Activated CD8-positive, alpha-beta memory T cell treated with anti-CD3 and anti-CD28 coated beads, Interleukin-2, amount 50 U/mL, for 1 hour (primary cell): ENCODE measurements around the gene MYL11.
"Not testable (repeated sequence)": the region's sequence is repeated elsewhere in the genome, so short reads cannot be mapped to it uniquely, and the experiment has no call there.

Experiments
- DNase-seq: peaks from one replicate; pipeline ENCODE4 v3.0.0-alpha.2; 2020; ENCODE audit errors: extremely low read depth

MYL11 gene

DNA sequence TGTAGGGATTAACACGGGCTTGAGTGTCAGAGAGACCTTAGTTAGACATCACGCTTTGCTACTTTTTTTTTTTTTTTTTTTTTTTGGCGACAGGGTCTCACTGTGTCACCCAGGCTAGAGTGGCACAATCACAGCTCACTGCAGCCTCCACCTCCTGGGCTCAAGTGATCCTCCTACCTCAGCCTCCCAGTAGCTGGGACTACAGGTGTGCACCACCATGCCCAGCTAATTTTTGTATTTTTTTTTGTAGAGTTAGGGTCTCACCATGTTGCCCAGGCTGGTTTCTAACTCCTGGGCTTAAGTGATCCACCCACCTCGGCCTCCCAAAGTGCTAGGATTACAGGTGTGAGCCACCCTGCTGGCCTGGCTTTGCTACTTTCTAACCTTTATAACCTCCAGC is 22.0 kb downstream of the MYL11 start:
- not testable (repeated sequence) for DNase-seq

DNA sequence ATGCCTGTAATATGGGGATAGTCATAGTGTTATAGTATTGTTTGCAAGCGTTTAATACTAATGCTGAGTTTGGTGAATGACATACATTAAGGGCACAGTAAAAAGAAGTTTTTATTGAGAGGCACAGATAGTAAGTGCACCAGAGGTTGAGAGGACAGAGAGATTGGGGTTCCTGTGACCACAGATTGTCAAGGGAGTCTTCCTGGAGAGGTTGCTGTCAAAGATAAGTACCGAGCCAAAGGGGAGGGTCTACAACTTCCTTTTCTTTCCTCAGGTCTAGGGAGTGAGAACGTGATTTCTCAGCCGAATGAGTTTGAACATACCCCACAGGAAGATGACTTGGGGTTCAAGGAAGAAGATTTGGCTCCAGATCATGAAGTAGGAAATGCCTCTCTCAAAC is 22.5 kb downstream of the MYL11 start:
- DNase-seq: no peak

DNA sequence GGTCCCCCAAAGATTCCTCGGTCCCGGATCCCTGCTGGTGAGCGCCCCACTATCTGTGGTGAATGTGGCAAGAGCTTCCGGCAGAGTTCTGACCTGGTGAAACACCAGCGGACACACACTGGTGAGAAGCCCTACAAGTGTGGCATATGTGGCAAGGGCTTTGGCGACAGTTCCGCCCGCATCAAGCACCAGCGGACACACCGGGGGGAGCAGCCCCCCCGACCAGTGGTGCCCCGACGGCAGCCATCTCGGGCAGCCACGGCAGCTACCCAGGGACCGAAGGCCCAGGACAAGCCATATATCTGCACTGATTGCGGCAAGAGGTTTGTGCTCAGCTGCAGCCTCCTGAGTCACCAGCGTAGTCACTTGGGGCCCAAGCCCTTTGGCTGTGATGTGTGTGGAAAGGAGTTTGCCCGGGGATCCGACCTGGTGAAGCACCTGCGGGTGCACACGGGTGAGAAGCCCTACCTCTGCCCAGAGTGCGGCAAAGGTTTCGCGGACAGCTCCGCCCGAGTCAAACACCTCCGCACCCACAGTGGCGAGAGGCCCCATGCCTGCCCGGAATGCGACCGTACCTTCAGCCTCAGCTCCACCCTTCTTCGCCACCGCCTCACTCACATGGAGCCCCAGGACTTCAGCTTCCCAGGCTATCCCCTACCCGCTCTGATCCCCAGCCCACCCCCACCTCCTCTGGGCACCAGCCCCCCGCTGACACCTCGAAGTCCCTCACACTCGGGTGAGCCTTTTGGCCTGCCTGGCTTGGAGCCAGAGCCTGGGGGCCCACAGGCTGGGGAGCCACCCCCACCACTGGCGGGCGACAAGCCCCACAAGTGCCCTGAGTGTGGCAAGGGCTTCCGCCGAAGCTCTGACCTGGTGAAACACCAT is 23.4 kb downstream of the MYL11 start:
- DNase-seq: no peak

DNA sequence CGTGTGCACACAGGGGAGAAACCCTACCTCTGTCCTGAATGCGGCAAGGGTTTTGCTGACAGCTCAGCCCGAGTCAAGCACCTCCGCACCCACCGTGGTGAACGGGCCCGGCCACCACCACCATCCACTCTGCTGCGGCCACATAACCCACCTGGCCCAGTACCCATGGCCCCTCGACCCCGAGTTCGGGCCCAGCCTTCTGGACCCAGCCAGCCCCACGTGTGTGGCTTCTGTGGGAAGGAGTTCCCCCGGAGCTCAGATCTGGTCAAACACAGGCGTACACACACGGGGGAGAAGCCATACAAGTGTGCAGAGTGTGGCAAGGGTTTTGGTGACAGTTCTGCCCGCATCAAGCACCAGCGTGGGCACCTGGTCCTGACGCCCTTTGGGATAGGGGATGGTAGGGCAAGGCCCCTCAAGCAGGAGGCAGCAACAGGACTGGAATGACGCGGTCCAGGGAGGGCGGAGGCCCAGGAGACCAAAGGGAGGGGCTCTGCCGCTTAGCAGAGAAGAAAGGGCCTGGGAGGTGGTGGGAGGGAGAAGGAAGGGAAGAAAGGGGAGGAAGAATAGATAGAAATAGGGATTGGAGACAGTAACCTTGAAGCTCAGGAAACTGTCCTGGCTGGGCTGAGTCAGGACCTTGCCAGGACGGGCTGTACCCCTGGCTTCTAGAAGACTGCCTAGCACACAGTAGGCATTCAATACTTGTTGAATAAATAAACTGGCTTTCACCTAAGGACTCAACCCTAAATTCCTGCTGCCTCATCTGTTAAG is 24.2 kb downstream of the MYL11 start:
- no peak for DNase-seq

DNA sequence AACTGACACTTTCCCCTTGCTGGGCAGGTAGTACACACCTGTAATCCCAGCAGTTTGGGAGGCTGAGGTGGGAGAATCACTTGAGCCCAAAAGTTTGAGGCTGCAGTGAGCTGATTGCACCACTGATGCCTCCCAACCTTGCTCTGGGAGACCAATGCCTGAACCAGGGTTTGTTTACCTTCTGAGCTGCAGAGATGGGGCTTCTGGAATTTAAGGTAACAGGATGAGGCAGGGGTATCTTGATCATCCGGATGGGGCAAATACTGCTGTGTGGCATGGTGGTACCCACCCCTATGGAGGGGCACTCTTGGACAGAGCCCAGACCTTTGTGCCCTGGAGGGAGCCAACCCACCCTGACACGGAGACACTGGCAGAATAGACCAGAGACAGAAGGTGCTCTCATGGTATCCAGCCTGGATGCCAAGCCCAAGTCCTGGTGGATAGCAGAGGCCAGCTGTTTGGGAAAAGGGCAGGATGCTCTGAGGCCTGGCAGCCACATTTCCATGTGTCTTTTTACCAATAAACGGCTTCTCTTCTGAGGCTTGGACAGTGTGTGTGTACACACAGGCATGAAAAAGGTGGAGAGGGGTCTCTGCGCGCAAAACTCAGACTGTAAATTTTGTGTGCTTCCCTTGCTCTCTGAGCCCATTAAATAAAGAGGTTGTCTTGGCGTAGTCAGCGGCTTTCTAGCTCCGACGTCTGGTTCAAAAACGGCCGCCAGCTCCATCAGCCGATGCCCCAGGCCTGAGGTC is 25.0 kb downstream of the MYL11 start:
- DNase-seq: no peak

DNA sequence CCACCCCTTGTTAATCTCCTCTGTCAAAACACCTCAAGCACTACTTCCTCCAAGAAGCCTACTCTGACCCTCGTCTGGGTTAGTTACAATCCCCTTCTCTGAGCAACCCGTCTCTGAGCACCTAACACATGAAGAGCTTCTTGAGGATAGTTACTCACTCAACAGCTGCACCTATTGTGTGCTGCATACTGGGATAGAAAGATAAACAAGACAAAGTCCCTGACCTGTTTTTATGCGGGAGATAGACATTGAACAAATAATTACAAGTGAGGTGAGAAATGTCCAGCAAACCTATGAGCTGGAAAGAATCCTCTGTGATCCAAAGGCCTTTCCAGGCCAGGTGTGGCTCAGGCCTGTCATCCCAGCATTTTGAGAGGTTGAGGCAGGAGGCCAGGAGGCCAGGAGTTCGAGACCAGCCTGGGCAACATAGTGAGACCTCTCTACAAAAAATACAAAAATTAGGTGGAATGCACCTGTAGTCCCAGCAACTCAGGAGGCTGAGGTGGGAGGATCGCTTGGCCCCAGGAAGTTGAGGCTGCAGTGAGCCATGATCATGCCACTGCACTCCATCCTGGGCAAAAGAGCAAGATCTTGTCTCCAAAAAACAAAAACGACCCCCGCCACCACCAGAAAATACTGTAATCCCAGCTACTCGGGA is 27.3 kb downstream of the MYL11 start:
- DNase-seq: no peak

DNA sequence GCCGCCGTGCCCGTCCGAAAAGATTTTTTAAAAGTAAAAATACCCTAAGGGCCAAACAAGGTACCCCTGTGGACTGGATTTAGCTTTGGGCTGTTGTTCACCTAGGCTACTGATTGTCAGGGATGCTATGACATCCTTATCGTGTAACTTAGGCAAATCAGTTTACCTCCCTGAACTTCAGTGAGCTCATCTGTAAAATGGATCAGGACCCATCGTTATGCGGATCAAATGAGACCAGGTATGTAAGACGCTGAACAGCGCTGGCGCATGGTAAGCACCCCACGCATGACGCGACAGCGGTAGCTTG is 32.1 kb downstream of the MYL11 start:
- DNase-seq: no peak

DNA sequence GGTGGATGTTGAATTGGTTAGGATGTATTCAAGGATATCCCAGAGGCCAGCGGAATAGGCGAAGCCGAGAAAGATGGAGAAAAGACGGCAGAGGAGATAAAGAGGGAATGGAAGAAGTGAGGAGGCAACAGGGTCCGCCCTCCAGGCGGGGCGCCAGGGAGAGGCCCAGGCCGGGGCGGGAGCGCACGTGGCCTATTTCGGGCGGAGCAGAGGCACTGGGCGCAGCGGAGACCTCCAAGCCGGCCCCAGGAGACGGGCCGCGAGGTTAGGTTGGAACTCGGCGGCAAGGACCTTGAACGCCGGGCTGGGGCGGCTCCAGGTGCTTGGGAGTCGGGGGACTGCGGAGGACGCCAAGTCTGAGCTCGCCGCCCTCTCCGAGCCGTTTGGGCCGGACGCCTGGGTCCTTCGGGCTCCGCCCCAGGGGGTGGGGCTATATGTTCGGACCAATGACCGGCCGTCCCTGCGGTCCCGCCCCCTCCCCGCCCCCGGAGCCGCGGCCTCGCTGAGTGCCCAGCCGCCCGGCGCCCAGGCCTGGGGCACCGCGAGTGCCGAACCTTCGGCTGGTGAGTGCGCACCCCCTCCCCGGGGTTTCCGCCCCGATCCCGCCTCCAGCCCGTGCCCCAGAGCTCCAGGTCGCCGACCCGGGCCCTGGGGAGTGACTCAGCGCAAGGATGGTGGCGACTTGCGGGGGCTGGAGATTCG is 32.7 kb downstream of the MYL11 start, which contains the start of gene ZNF771:
Gene ZNF771 (plus strand): TSS at position 505 of the 702 bp plus-strand sequence. CDS start 448 bp downstream, outside the sequence.
- peak; percentile 55 for DNase-seq

DNA sequence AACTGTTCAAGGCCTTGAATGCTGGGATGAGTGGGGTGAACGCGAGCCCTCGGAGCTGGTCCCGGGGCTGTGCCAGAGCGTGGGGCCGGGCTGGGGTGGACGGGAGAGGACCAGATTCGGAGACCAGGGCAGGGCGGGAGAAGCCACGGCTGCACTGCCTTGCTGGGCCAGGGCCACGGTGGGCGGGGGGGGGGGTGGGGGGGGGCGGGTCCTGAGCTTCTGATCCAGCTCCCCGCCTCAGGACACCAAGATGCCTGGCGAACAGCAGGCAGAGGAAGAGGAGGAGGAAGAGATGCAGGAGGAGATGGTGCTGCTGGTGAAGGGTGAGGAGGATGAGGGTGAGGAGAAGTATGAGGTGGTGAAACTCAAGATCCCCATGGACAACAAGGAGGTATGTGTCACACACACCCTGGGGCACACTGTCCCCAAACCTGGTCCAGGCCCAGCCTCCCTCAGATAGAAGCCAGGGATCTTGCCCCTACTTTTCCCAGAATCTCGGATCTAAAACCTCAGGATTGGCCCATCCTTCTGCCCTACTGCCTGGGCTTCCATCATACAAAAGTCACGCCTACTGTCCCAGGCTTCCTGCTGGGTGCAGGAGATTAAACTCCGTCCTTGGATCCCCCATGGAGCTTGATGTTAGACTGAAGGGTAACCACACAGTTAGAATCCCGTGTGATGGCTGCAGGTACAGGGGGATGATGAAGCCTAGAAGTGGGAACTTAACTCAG is 33.4 kb downstream of the MYL11 start:
- no peak for DNase-seq

DNA sequence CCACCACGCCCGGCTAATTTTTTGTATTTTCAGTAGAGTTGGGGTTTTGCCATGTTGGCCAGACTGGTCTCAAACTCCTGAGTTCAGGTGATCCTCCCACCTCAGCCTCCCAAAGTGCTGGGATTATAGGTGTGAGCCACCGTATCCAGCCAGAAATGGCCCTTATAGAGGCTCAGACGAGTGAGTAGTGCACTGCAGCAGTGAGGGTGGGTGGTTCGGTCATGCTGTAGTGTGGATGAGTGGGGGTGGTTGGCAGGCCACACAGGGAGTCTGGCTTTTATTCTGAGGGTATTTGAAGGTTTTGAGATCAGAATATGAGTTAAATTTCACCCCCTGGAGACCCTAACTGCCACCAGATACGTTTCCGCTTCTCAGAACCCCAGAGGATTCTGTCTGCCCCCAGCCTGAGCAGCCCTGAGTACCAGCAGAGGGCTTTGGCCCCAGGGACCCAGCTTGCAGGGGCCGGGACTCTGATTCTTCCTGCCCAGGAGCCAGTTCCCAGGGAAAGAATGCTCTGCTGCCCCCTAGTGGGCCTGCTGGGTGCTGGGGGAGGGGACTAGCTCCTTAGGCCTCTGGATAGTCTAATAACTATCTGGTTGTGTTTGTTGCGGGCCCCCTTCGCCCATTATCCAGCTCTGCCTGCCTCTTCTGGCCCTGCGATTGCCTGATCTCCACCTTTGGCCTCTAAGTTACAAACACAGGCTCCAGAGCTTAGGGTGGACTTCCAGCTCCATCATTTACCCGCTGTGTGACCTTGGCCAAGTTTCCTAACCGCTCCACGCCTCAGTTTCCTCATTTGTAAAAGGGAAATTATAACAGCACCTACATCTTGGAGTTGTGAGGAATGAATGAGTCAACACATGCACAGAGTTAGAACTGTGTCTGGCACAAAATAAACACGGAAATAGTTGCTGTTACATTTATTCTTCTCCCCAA is 34.8 kb downstream of the MYL11 start:
- peak; percentile 66 for DNase-seq

DNA sequence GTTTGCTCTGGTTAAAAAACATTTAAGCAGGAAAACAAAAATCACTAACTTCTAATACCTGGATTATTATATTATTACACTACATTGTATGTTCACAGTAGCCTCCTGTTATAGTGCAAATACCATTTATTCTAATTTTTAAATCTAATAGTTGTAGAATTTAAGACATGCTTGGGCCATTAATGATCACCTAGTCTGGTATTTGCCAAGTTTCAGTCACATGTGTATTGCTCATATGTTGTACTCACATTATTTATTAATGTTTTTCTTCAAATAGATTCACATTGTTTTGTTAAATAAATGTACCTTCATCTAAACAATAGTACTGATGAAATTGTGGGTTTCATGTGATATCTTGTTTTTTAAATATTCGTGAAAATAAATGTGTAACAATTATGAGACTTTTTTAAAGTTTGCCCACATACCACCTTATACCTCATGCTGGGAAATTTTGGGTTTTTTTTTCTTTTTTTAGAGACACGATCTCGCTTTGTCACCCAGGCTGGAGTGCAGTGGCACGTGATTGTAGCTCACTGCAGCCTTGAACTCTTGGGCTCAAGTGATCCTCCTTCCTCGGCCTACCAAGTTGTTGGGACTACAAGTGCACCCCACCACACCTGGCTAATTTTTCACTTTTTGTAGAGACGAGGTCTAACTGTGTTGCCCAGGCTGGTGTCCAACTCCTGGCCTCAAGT is 38.7 kb downstream of the MYL11 start:
- no peak for DNase-seq

DNA sequence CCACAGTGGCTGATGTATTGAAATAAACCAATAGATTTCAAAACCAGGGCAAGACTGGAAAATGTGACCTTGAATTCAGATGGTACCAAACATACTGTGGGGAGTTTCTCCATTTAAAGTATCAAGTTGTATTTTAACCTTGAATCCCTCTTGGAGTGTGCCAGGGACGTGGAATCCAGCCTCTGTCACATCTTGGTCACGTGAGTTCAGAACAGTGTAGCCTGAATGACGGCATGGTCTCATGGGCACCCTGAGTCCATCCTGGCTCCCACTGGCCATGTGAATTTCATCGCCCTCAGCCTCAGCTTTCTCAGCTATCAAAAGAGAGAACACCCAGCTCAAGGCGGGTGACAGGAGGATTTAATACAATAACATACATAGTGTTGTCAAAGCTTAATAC is 39.6 kb downstream of the MYL11 start:
- no peak for DNase-seq

DNA sequence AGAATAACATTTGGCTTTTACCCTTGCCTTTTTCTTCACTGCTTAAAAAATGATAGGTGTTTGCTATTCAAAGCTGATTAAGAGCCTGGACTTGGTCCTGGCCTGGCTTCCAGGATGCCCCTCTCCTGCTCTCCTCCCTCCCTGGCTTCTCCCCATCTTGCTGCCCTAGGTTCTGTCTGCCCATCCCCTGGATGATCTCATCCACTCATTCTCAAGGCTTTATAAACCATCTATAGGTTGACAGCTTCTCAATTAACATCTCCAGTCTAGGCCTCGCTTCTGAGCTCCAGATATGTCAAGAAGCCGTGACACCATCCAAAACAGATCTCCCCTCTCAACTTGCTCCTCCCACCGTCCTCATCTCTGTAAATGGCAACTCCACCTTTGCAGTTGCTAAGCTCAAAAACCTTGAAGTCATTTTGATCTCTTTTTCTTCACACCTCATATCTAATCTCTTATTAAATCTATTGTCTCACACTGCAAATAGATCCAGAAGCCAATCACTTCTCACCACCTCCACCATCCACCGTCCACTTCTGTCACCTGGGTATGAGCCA is 41.5 kb downstream of the MYL11 start:
- no peak for DNase-seq

DNA sequence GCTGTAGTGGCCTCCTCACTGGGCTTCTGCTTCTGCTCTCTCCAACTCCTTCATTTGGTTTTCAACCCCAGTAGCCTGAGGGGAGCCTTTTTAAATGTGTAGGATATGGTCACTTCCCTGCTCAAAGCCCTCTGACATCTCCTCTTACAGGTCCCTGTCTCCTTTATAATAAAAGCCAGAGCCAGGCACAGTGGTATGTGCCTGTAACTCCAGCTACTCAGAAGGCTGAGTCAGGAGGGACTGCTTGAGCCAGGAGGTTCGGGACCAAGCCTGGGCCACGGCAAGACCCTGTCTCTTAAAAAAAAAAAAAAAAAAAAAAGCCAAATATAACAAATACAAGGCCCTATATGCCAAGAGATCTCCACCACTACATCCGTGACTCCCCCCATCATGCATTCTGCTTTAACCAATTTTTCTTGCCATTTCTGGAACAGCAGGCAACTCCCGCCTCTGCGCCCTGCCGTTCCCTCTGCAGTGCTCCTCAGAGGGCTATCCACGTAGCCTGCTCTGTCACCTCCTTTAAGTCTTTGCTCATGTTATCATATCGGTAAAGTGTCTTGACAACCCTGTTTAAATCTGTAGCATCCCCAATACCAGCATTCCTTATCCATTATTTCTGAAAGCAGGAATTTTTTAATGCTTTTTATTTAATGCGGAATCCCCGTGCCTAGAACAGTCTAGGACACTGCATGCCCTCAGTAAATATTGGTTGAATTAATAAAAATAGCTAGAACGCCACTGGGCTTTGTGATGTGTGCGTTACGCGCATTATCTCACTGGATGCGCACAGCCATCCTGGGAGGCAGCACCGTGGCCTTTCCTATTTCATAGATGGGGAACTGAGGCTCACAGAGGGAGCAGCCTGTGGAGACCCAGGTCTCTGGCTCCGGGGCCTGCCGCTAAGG is 42.3 kb downstream of the MYL11 start:
- DNase-seq: no peak

DNA sequence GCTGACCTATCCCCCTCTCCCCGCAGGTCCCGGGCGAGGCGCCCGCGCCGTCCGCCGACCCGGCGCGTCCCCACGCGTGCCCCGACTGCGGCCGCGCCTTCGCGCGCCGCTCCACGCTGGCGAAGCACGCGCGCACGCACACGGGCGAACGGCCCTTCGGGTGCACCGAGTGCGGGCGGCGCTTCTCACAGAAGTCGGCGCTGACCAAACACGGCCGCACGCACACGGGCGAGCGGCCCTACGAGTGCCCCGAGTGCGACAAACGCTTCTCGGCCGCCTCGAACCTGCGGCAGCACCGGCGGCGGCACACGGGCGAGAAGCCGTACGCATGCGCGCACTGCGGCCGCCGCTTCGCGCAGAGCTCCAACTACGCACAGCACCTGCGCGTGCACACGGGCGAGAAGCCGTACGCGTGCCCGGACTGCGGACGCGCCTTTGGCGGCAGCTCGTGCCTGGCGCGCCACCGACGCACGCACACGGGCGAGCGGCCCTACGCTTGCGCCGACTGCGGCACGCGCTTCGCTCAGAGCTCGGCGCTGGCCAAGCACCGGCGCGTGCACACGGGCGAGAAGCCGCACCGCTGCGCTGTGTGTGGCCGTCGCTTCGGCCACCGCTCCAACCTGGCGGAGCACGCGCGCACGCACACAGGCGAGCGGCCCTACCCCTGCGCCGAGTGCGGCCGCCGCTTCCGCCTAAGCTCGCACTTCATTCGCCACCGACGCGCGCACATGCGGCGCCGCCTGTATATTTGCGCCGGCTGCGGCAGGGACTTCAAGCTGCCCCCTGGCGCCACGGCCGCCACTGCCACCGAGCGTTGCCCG is 43.1 kb downstream of the MYL11 start:
- DNase-seq: peak; percentile 55

DNA sequence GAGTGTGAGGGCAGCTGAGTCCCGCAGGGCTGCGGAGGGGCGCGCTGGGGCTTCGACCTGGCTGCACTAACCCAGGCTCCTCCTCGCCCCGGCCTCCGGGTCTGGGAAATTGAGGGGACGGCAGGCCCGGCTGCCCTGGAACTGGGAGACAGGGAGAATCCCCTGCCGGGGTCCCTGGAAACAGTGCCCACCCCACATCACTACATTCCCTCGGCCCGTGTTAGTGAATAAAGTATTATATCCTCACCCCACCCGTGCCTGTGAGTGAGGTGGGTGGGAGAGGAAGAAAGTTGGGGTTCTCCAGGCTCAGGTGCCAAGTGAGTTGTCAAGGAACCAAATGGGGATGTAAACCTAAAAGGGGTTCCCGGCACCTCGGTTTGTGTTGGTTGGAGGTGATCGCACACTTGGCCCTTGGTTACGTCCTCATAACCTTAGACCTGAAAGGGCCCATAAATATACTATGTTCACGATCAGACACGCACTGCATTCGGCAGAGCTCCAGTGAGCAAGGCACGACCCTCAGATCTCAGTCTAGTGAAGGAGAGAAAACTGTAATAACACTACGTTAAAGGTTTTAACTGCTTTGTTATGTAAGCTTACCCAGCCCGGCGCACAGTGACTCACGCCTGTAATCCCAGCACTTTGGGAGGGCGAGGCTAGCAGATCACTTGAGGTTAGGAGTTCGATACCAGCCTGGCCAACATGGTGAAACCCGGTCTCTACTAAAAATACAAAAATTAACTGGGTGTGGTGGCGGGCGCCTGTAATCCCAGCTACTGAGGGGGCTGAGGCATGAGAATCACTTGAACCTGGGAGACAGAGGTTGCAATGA is 44.0 kb downstream of the MYL11 start:
- no peak for DNase-seq
